T-helper 17 cell (primary cell): ENCODE data around the gene RNASEH2A. TPM values are rescaled to one million over a fixed set of nuclear protein-coding genes. Genes with fewer than 3 reads are reported as not detected.

ENCODE experiments used
- ATAC-seq: fragments of 150-1000 bp; cut with Tn5 transposase; 2 replicates; pipeline ENCODE4 v1.10.0; 2021; ENCODE audit warnings: mild to moderate bottlenecking, moderate library complexity
- DNase-seq, 3 donors: peaks; one replicate each; pipeline versions ENCODE4 v3.0.0 to v3.0.0-alpha.2; 2020 to 2021
- H3K9me3 ChIP-seq: one replicate; pipeline ENCODE4 v1.7.0; 2013; ENCODE audit warnings: low read length, mild to moderate bottlenecking; ENCODE audit not compliant: control insufficient read depth, poor library complexity, severe bottlenecking
- H3K27ac Mint-ChIP-seq: one replicate; pipeline ENCODE4 v1.8.0; 2022; ENCODE audit warnings: mild to moderate bottlenecking, moderate library complexity, mixed read lengths
- H3K27me3 Mint-ChIP-seq: one replicate; pipeline ENCODE4 v1.8.0; 2022; ENCODE audit warnings: mixed read lengths
- H3K36me3 Mint-ChIP-seq: one replicate; pipeline ENCODE4 v1.8.0; 2022; ENCODE audit warnings: low read depth, mixed read lengths
- H3K4me1 Mint-ChIP-seq: one replicate; pipeline ENCODE4 v1.8.0; 2022; ENCODE audit warnings: mild to moderate bottlenecking, mixed read lengths
- H3K4me3 Mint-ChIP-seq: one replicate; pipeline ENCODE4 v1.8.0; 2022; ENCODE audit warnings: mild to moderate bottlenecking, moderate library complexity, mixed read lengths
- total RNA-seq, 4 donors: library from RNA in 2 of 4; stranded (reverse) in 2 of 4; gene quantifications; one replicate each; pipeline ENCODE4 v1.2.3 and lab custom pipeline; 2022 to 2026

Gene RNASEH2A
- 1 to 10 TPM; 3.1 to 5.7 TPM for total RNA-seq
- total RNA-seq (lab: John Stamatoyannopoulos, UW) = 0.30 to 0.46 reads per million in 2 donors

- Mint-ChIP-seq H3K36me3 (peaks cover 4% of the 10 kb centered on the region), H3K4me1 (peaks cover 22% of the 10 kb centered on the region), H3K4me3 (peak within 1 kb of the TSS; percentile 96), H3K27ac (peak within 1 kb of the TSS; percentile 54), H3K27me3 (no peaks in the 10 kb centered on the region)
- peak; percentile 90 for ATAC-seq
- peak; percentile 75 to 84 (median 77) for DNase-seq
- no peaks in the 10 kb centered on the region for H3K9me3 ChIP-seq
Measured at GRCh38 chr19:12806242-12807081, at the start of gene RNASEH2A. RNASEH2A (plus strand) TSS chr19:12806584; CDS start chr19:12806674, 90 bp downstream.

- ATAC-seq (peak; percentile 82), DNase-seq (peak; percentile 55 to 61 (median 59))
- Mint-ChIP-seq H3K4me3 (no peak overlapping the region), H3K36me3 (no peaks in the 10 kb centered on the region), H3K27me3 (peaks cover 25% of the 10 kb centered on the region), H3K4me1 (peaks cover 6% of the 10 kb centered on the region), H3K27ac (no peak overlapping the region)
- H3K9me3 ChIP-seq = no peaks in the 10 kb centered on the region
Measured at GRCh38 chr19:12757544-12758274, 48.7 kb upstream of the RNASEH2A start.

- H3K36me3 Mint-ChIP-seq = no peaks in the 10 kb centered on the region
- H3K4me3 Mint-ChIP-seq = no peak overlapping the region
- ATAC-seq (no peak), DNase-seq (no peak)
- H3K27me3 Mint-ChIP-seq = peaks cover 12% of the 10 kb centered on the region
- H3K27ac Mint-ChIP-seq = no peak overlapping the region
- no peaks in the 10 kb centered on the region for H3K9me3 ChIP-seq
- peaks cover 4% of the 10 kb centered on the region for H3K4me1 Mint-ChIP-seq
Measured at GRCh38 chr19:12759686-12760085, 46.7 kb upstream of the RNASEH2A start.

- DNase-seq (no peak), ATAC-seq (no peak)
- Mint-ChIP-seq H3K27ac (no peak overlapping the region), H3K4me1 (peaks cover 9% of the 10 kb centered on the region), H3K4me3 (no peak overlapping the region), H3K36me3 (no peaks in the 10 kb centered on the region), H3K27me3 (no peaks in the 10 kb centered on the region)
- H3K9me3 ChIP-seq = no peaks in the 10 kb centered on the region
Measured at GRCh38 chr19:12763100-12763499, 43.3 kb upstream of the RNASEH2A start.

- H3K9me3 ChIP-seq = no peaks in the 10 kb centered on the region
- no peaks in the 10 kb centered on the region for H3K27me3 Mint-ChIP-seq
- DNase-seq (no peak), ATAC-seq (no peak)
- H3K27ac Mint-ChIP-seq = no peak overlapping the region
- no peak overlapping the region for H3K4me3 Mint-ChIP-seq
- H3K36me3 Mint-ChIP-seq = no peaks in the 10 kb centered on the region
- peaks cover 9% of the 10 kb centered on the region for H3K4me1 Mint-ChIP-seq
Measured at GRCh38 chr19:12764698-12765097, 41.7 kb upstream of the RNASEH2A start.

DNA sequence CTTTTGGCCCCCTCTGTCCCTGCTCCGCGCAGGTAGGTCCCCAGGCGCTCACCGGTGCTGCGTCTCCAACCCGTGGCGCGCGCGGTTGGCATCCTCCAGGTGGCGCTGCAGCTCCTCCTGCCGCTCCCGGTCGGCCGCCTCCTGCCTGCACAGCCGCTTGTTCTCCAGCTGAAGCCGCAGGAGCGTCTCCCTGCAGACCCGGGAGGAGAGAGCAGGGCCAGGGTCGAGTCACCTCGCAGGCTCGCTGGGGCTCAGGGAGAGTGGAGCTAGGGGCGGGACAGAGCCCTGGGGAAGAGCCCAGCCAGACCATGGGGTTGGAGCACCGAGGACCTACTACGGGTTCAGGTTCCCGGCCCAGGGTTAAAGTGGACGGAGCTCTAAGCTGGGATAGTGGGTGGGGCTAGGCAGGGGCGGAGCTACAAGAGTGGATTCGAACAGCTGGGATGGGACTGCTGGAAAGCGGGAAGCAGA lies 40.3 kb upstream of the RNASEH2A start:
- ATAC-seq (peak; percentile 79), DNase-seq (peak; percentile 61 to 85 (median 79))
- H3K4me1 Mint-ChIP-seq = peaks cover 7% of the 10 kb centered on the region
- peak overlapping the region; percentile 21 for H3K27ac Mint-ChIP-seq
- H3K4me3 Mint-ChIP-seq = peak overlapping the region; percentile 36
- H3K9me3 ChIP-seq = no peaks in the 10 kb centered on the region
- no peaks in the 10 kb centered on the region for H3K36me3 Mint-ChIP-seq
- H3K27me3 Mint-ChIP-seq = no peaks in the 10 kb centered on the region

- Mint-ChIP-seq H3K36me3 (no peaks in the 10 kb centered on the region), H3K27me3 (no peaks in the 10 kb centered on the region), H3K4me1 (peaks cover 7% of the 10 kb centered on the region), H3K27ac (no peak overlapping the region), H3K4me3 (no peak overlapping the region)
- DNase-seq (no peak), ATAC-seq (no peak)
- H3K9me3 ChIP-seq = no peaks in the 10 kb centered on the region
Measured at GRCh38 chr19:12767150-12767549, 39.2 kb upstream of the RNASEH2A start.

GRCh38 chr19:12767666-12768065 lies 38.7 kb upstream of the RNASEH2A start:
- Mint-ChIP-seq H3K4me3 (no peak overlapping the region), H3K27ac (no peak overlapping the region), H3K36me3 (no peaks in the 10 kb centered on the region), H3K4me1 (peaks cover 7% of the 10 kb centered on the region), H3K27me3 (no peaks in the 10 kb centered on the region)
- DNase-seq = no peak
- no peak for ATAC-seq
- no peaks in the 10 kb centered on the region for H3K9me3 ChIP-seq

- DNase-seq = peak; percentile 44 to 70 (median 67)
- no peaks in the 10 kb centered on the region for H3K9me3 ChIP-seq
- Mint-ChIP-seq H3K4me3 (peak overlapping the region; percentile 72), H3K27me3 (no peaks in the 10 kb centered on the region), H3K27ac (peak overlapping the region; percentile 16), H3K4me1 (peaks cover 15% of the 10 kb centered on the region), H3K36me3 (peaks cover 2% of the 10 kb centered on the region)
- peak; percentile 91 for ATAC-seq
Measured at GRCh38 chr19:12769689-12770088, 36.7 kb upstream of the RNASEH2A start.

DNA sequence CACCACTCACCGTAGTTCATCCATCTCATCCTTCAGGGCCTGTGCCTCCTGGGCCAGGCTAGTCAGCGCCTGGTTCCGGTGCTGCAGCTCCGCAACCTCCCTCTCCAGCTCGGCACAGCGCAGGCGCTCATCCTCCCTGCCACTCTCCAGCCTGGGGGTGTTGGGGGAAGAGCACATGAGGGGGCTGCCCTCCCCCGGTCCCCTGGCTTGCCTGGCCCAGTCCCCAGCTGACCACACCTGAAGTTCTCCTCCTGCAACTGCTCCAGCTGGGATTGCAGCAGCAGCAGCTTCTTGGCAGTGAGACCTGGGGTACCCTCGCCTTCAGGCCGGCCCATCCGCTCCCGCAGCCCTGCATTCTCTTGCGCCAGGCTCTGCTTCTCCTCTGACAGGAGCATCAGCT lies 35.5 kb upstream of the RNASEH2A start:
- Mint-ChIP-seq H3K4me1 (peaks cover 15% of the 10 kb centered on the region), H3K36me3 (peaks cover 2% of the 10 kb centered on the region), H3K4me3 (no peak overlapping the region), H3K27me3 (no peaks in the 10 kb centered on the region), H3K27ac (no peak overlapping the region)
- no peak for DNase-seq
- ATAC-seq = no peak
- no peaks in the 10 kb centered on the region for H3K9me3 ChIP-seq

GRCh38 chr19:12772323-12772722 lies 34.1 kb upstream of the RNASEH2A start:
- no peaks in the 10 kb centered on the region for H3K27me3 Mint-ChIP-seq
- peak overlapping the region; percentile 45 for H3K27ac Mint-ChIP-seq
- DNase-seq (no peak), ATAC-seq (no peak)
- peaks cover 10% of the 10 kb centered on the region for H3K4me1 Mint-ChIP-seq
- no peak overlapping the region for H3K4me3 Mint-ChIP-seq
- H3K36me3 Mint-ChIP-seq = peaks cover 2% of the 10 kb centered on the region
- no peaks in the 10 kb centered on the region for H3K9me3 ChIP-seq

GRCh38 chr19:12773571-12773970 lies 32.8 kb upstream of the RNASEH2A start:
- peak overlapping the region; percentile 80 for H3K4me3 Mint-ChIP-seq
- peaks cover 2% of the 10 kb centered on the region for H3K36me3 Mint-ChIP-seq
- ATAC-seq (no peak), DNase-seq (no peak)
- H3K4me1 Mint-ChIP-seq = peaks cover 15% of the 10 kb centered on the region
- no peaks in the 10 kb centered on the region for H3K27me3 Mint-ChIP-seq
- no peak overlapping the region for H3K27ac Mint-ChIP-seq
- no peaks in the 10 kb centered on the region for H3K9me3 ChIP-seq
